ENCODE results near the gene PRKCB.
"Not testable (repeated sequence)": the region's sequence is repeated elsewhere in the genome, so short reads cannot be mapped to it uniquely, and the experiment has no call there.

Gene PRKCB

GRCh38 chr16:24135624-24136565 is 300.1 kb downstream of the PRKCB start:
- DNase-seq (ENCODE audit: low read depth), result no peak

GRCh38 chr16:24138024-24138423 is 302.2 kb downstream of the PRKCB start:
- no peak for DNase-seq (ENCODE audit: low read depth)

- no peak for DNase-seq (ENCODE audit: low read depth)
Observed at GRCh38 chr16:24138575-24138974, 302.8 kb downstream of the PRKCB start.

- DNase-seq (ENCODE audit: low read depth), result no peak
Observed at GRCh38 chr16:24139282-24139681, 303.5 kb downstream of the PRKCB start.

- no peak for DNase-seq (ENCODE audit: low read depth)
Observed at GRCh38 chr16:24140730-24141129, 304.9 kb downstream of the PRKCB start.

- DNase-seq (ENCODE audit: low read depth), result no peak
Observed at GRCh38 chr16:24141466-24141865, 305.7 kb downstream of the PRKCB start.

GRCh38 chr16:24141917-24142316 is 306.1 kb downstream of the PRKCB start:
- no peak for DNase-seq (ENCODE audit: low read depth)

- no peak for DNase-seq (ENCODE audit: low read depth)
Observed at GRCh38 chr16:24145927-24146326, 310.1 kb downstream of the PRKCB start.

GRCh38 chr16:24146518-24146917 is 310.7 kb downstream of the PRKCB start:
- DNase-seq (ENCODE audit: low read depth), result no peak

GRCh38 chr16:24149102-24149501 is 313.3 kb downstream of the PRKCB start:
- no peak for DNase-seq (ENCODE audit: low read depth)

- DNase-seq (ENCODE audit: low read depth), result no peak
Observed at GRCh38 chr16:24150282-24150681, 314.5 kb downstream of the PRKCB start.

GRCh38 chr16:24151482-24151939 is 315.7 kb downstream of the PRKCB start:
- DNase-seq (ENCODE audit: low read depth), result peak; percentile 0

GRCh38 chr16:24152048-24152447 is 316.3 kb downstream of the PRKCB start:
- DNase-seq (ENCODE audit: low read depth), result not testable (repeated sequence)

GRCh38 chr16:24152826-24153225 is 317.0 kb downstream of the PRKCB start:
- no peak for DNase-seq (ENCODE audit: low read depth)

- no peak for DNase-seq (ENCODE audit: low read depth)
Observed at GRCh38 chr16:24156777-24157176, 321.0 kb downstream of the PRKCB start.

GRCh38 chr16:24163935-24164334 is 328.2 kb downstream of the PRKCB start:
- no peak for DNase-seq (ENCODE audit: low read depth)

GRCh38 chr16:24164416-24164815 is 328.6 kb downstream of the PRKCB start:
- DNase-seq (ENCODE audit: low read depth), result no peak

GRCh38 chr16:24165273-24165672 is 329.5 kb downstream of the PRKCB start:
- no peak for DNase-seq (ENCODE audit: low read depth)

- DNase-seq (ENCODE audit: low read depth), result no peak
Observed at GRCh38 chr16:24166661-24167528, 331.1 kb downstream of the PRKCB start.

GRCh38 chr16:24168856-24169255 is 333.1 kb downstream of the PRKCB start:
- DNase-seq (ENCODE audit: low read depth), result no peak

GRCh38 chr16:24170407-24170806 is 334.6 kb downstream of the PRKCB start:
- DNase-seq (ENCODE audit: low read depth), result no peak

- DNase-seq (ENCODE audit: low read depth), result no peak
Observed at GRCh38 chr16:24174504-24174903, 338.7 kb downstream of the PRKCB start.

- no peak for DNase-seq (ENCODE audit: low read depth)
Observed at GRCh38 chr16:24174957-24175356, 339.2 kb downstream of the PRKCB start.

Measured in T follicular helper cell (primary cell).